Measurements from ENCODE around the gene LSP1.

DNA sequence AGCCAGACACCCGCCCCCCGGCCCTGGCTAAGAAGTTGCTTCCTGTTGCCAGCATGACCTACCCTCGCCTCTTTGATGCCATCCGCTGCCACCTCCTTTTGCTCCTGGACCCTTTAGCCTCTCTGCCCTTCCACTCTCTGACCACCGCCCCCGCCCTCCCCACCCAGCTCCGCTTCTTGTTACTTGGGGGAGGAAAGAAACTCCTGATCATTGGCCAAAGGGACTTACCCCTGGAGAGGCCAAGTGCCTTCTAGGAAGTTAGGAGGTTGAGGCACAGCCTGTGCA lies 38.9 kb downstream of the LSP1 start, which contains the start of gene PRR33:
- TF ChIP-seq, protein P1, sequence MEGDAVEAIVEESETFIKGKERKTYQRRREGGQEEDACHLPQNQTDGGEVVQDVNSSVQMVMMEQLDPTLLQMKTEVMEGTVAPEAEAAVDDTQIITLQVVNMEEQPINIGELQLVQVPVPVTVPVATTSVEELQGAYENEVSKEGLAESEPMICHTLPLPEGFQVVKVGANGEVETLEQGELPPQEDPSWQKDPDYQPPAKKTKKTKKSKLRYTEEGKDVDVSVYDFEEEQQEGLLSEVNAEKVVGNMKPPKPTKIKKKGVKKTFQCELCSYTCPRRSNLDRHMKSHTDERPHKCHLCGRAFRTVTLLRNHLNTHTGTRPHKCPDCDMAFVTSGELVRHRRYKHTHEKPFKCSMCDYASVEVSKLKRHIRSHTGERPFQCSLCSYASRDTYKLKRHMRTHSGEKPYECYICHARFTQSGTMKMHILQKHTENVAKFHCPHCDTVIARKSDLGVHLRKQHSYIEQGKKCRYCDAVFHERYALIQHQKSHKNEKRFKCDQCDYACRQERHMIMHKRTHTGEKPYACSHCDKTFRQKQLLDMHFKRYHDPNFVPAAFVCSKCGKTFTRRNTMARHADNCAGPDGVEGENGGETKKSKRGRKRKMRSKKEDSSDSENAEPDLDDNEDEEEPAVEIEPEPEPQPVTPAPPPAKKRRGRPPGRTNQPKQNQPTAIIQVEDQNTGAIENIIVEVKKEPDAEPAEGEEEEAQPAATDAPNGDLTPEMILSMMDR (IDR thresholded peaks at IDR 0.05 in 8 of 11, conservative IDR thresholded peaks at IDR 0.05 in 3 of 11), result no peak
- TF ChIP-seq POLR2AphosphoS5 (IDR thresholded peaks at IDR 0.05) (no peak), POLR2A (IDR thresholded peaks at IDR 0.05) (no peak)
